Aorta (tissue), 5 donors: ENCODE data around the gene SHROOM3. TPM values are rescaled to one million over a fixed set of nuclear protein-coding genes. Genes with fewer than 3 reads are reported as not detected.
A peak's percentile ranks its signal among the peaks of the same experiment; 100 is the strongest.

Source experiments
- ATAC-seq: fragments of 200-7000 bp; cut with Tn5 transposase; one replicate; pipeline ENCODE4 v1.9.1; 2022; ENCODE audit warnings: moderate library complexity; ENCODE audit not compliant: low FRiP score
- DNase-seq, 2 donors: peaks; one replicate each; pipeline ENCODE4 v3.0.0-alpha.2; 2020
- H3K27ac ChIP-seq, 2 donors: one replicate each; pipeline ENCODE4 v1.5.1; 2013; ENCODE audit warnings: low read length in 2 of 2, mild to moderate bottlenecking in 2 of 2, moderate library complexity in 2 of 2, control low read depth in 1 of 2, inconsistent platforms in 1 of 2, low read depth in 1 of 2
- H3K27me3 ChIP-seq, 2 donors: one replicate each; pipeline ENCODE4 v1.6.1; 2013; ENCODE audit warnings: control low read depth in 1 of 2, low read length in 1 of 2, mild to moderate bottlenecking in 1 of 2, moderate library complexity in 1 of 2; ENCODE audit not compliant: insufficient read depth in 2 of 2, control insufficient read depth in 1 of 2
- H3K36me3 ChIP-seq, 2 donors: one replicate each; pipeline ENCODE4 v1.6.1; 2013; ENCODE audit warnings: control low read depth in 1 of 2, low read length in 1 of 2, mild to moderate bottlenecking in 1 of 2; ENCODE audit not compliant: insufficient read depth in 2 of 2, control insufficient read depth in 1 of 2
- H3K4me1 ChIP-seq, 2 donors: one replicate each; pipeline ENCODE4 v1.6.1; 2013; ENCODE audit warnings: low read length in 2 of 2, control low read depth in 1 of 2, mild to moderate bottlenecking in 1 of 2, moderate library complexity in 1 of 2; ENCODE audit not compliant: insufficient read depth in 2 of 2, control insufficient read depth in 1 of 2
- H3K4me3 ChIP-seq, 2 donors: one replicate each; pipeline ENCODE4 v1.5.1; 2013; ENCODE audit warnings: low read length in 2 of 2, control low read depth in 1 of 2, mild to moderate bottlenecking in 1 of 2
- H3K9me3 ChIP-seq: one replicate; pipeline ENCODE4 v1.6.1; 2013; ENCODE audit warnings: mild to moderate bottlenecking, low read length; ENCODE audit not compliant: control insufficient read depth
- WGBS, 2 donors: extraction: QIAGEN DNeasy Blood & Tissue Kit; methylation state at CpG; one replicate each; pipeline ENCODE4 v1.1.7; 2013; 5-methylcytosine and 5-hydroxymethylcytosine counted together
- intact Hi-C, 2 donors: fragments of 100-400 bp; cut with DNase I; formaldehyde crosslinking; loops; one replicate each; pipeline versions ENCODE4 v1.14.2 to v1.15.0; 2022
- polyA plus RNA-seq, 2 donors: library from polyadenylated mRNA; stranded (reverse); fragments of 200-250 nt; gene quantifications; one replicate each; pipeline ENCODE4 v1.2.3, GENCODE V29; 2013
- total RNA-seq, 2 donors: library from RNA; stranded (reverse); fragmentation: NEBNext Ultra II Directional; extraction: Animal tissue kit (Norgen Biotek cat#: 25700); gene quantifications; one replicate each; pipeline ENCODE4 v1.2.1, GENCODE V29; 2021
- donor health status: healthy with polysubstance abuse.
- donor health status: Bipolar disorder and iron deficiency.
- donor health status: DM: no; HTN: no; CAD: no.
- donor health status: DM: no; HTN: no; CAD: no.
- donor health status: DM: yes; HTN: yes; CAD: no.

SHROOM3 gene
- total and polyA plus RNA-seq, 4 donors: 14.1 to 173 (median 32.8) TPM

DNA sequence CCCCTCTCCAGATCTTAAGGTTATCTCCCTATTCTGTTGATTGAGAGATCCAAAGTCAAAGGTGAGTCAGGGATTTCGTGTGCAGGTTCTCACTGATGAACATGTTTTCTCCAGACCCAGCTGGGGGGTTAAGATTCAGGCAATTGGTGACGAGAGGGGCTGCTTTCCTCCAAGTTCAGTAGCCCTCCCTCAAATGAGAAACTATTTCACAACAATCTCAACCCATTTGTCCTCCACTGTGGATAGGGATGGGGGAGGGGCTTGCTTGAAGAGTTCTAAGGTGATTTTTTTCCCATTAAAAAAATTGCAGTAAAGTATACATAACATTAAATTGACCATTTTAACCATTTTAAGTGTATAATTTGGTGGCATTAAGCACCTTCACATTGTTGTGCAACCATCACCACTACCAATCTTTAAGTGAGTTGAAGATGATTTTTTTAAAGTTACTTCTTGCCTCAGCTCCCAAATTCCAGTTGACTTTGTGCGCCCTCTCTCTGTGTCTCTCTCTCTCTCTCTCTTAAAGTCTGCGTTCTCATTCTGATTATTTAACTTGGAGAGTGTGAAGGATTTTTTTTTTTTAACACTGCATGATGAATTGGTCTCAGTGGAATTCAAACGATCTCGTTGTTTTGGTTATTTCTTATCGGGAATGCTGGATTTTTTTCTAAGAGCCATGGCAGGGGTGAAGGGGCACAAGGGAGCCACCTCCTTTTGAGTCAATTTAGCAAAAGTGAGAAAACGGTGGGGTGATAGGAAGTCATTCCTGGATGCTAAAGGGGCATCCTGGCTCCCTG, 175.9 kb downstream of the SHROOM3 start:
- no peak overlapping the region for H3K4me3 ChIP-seq
- H3K27me3 ChIP-seq: no peaks in the 10 kb centered on the region
- no peaks in the 10 kb centered on the region for H3K9me3 ChIP-seq
- H3K36me3 ChIP-seq: no peaks in the 10 kb centered on the region
- peak overlapping the region; percentile 12 to 99 for H3K27ac ChIP-seq
- 9 to 12% methylated on average over 8 of the region's 8 CpGs for WGBS, 2 donors
- ATAC-seq (peak; percentile 83), DNase-seq (no peak)
- H3K4me1 ChIP-seq: peaks cover 15 to 37% of the 10 kb centered on the region in 2 donors
- intact Hi-C loops: loop anchor here (5.0 to 10.0 kb wide), 6 partner anchors 46 to 141 kb away; no protein-coding TSS in a partner anchor

GRCh38 chr4:76611616-76612207, 176.7 kb downstream of the SHROOM3 start:
- H3K9me3 ChIP-seq: no peaks in the 10 kb centered on the region
- DNase-seq (peak in 1 of 2 donors; percentile 58), ATAC-seq (peak; percentile 64)
- no peaks in the 10 kb centered on the region for H3K27me3 ChIP-seq
- peak overlapping the region; percentile 83 to 99 for H3K27ac ChIP-seq
- intact Hi-C loops: loop anchor here (5.0 to 10.0 kb wide), 6 partner anchors 46 to 141 kb away; no protein-coding TSS in a partner anchor
- H3K4me3 ChIP-seq: no peak overlapping the region
- peaks cover 15 to 37% of the 10 kb centered on the region in 2 donors for H3K4me1 ChIP-seq
- WGBS, 2 donors: 6 to 7% methylated on average over 6 of the region's 6 CpGs
- no peaks in the 10 kb centered on the region for H3K36me3 ChIP-seq

- peaks cover 13 to 32% of the 10 kb centered on the region in 2 donors for H3K4me1 ChIP-seq
- H3K27ac ChIP-seq: peak overlapping the region; percentile 30 to 77
- ATAC-seq: peak; percentile 44
Observed at GRCh38 chr4:76614589-76614988, 179.6 kb downstream of the SHROOM3 start.

DNA sequence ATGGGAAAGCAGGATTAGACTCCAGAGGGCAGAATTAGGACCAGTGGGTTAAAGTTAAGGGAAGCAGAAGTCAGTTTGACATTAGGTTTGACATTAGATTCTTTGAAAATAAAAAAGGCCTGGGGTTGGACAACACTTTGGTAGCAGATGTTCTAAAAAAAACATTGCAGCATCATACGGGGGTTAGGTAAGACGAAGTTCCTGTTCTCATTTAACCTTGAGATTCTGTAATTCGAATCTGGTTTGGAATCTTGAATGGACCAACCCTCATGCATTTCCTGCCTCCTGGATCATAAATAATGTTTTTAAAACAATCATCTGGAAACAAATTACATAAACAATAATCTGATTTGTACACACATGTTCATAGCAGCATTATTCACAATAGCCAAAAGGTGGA, 181.0 kb downstream of the SHROOM3 start:
- ATAC-seq (no peak), DNase-seq (no peak)
- Histone ChIP-seq H3K9me3 (no peaks in the 10 kb centered on the region), H3K4me3 (no peak overlapping the region), H3K27ac (no peak overlapping the region), H3K36me3 (no peaks in the 10 kb centered on the region), H3K27me3 (no peaks in the 10 kb centered on the region), H3K4me1 (peaks cover 9 to 24% of the 10 kb centered on the region in 2 donors)
- 66 to 70% methylated on average over 3 of the region's 3 CpGs for WGBS, 2 donors
- intact Hi-C loops: loop anchor here in 1 of 2 donors (10.0 kb wide), 2 partner anchors 101 to 119 kb away; no protein-coding TSS in a partner anchor

More at GRCh38 chr4:76614589-76614988, 179.6 kb downstream of the SHROOM3 start:
- intact Hi-C loops: loop anchor here (5.0 to 10.0 kb wide), 6 partner anchors 43 to 138 kb away; no protein-coding TSS in a partner anchor
- no peaks in the 10 kb centered on the region for H3K36me3 ChIP-seq
- no peaks in the 10 kb centered on the region for H3K27me3 ChIP-seq
- H3K4me3 ChIP-seq: no peak overlapping the region
- peak; percentile 73 to 80 for DNase-seq
- H3K9me3 ChIP-seq: no peaks in the 10 kb centered on the region

DNA sequence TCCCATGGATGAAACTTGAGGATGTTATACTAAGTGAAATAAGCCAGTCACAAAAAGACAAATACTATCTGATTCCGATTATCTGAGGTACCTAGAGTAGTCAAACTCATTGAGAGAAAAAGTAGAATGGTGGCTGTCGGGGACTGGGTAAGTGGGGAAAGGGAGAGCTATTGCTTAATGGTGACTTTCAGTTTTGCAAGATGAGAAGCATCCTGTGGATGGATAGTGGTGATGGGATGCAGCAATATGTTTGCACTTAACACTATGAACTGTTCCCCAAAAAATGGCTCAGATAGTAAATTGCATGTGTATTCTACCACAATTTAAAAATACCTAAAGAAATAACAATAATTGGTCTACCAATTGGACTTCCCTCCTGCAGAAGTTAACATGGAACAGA, 181.5 kb downstream of the SHROOM3 start:
- Histone ChIP-seq H3K4me1 (peaks cover 12 to 29% of the 10 kb centered on the region in 2 donors), H3K9me3 (no peaks in the 10 kb centered on the region), H3K27ac (no peak overlapping the region), H3K27me3 (no peaks in the 10 kb centered on the region), H3K36me3 (no peaks in the 10 kb centered on the region), H3K4me3 (no peak overlapping the region)
- WGBS, 2 donors: 94 to 100% methylated on average over 2 of the region's 2 CpGs
- no peak for ATAC-seq
- intact Hi-C loops: loop anchor here in 1 of 2 donors (10.0 kb wide), 2 partner anchors 102 to 118 kb away; no protein-coding TSS in a partner anchor
- DNase-seq: no peak

- Histone ChIP-seq H3K4me3 (no peak overlapping the region), H3K36me3 (no peaks in the 10 kb centered on the region), H3K27me3 (no peaks in the 10 kb centered on the region), H3K4me1 (peaks cover 3 to 16% of the 10 kb centered on the region in 2 donors), H3K27ac (peak overlapping the region; percentile 45 to 96), H3K9me3 (no peaks in the 10 kb centered on the region)
- DNase-seq (no peak), ATAC-seq (no peak)
- intact Hi-C loops: no loop called here
- 56 to 67% methylated on average over 4 of the region's 4 CpGs for WGBS, 2 donors
Observed at GRCh38 chr4:76620723-76621468, 185.9 kb downstream of the SHROOM3 start.

- no peaks in the 10 kb centered on the region for H3K9me3 ChIP-seq
- intact Hi-C loops: no loop called here
- H3K4me1 ChIP-seq: peaks cover 3 to 16% of the 10 kb centered on the region in 2 donors
- WGBS, 2 donors: 12 to 15% methylated on average over 4 of the region's 4 CpGs
- no peak overlapping the region for H3K4me3 ChIP-seq
- H3K36me3 ChIP-seq: no peaks in the 10 kb centered on the region
- DNase-seq: no peak
- no peak for ATAC-seq
- H3K27ac ChIP-seq: peak overlapping the region; percentile 28 to 96
- no peaks in the 10 kb centered on the region for H3K27me3 ChIP-seq
Observed at GRCh38 chr4:76622126-76622525, 187.1 kb downstream of the SHROOM3 start.

- no peak overlapping the region for H3K4me3 ChIP-seq
- no peaks in the 10 kb centered on the region for H3K27me3 ChIP-seq
- WGBS, 2 donors: 33 to 40% methylated on average over 1 of the region's 1 CpG
- intact Hi-C loops: no loop called here
- DNase-seq (no peak), ATAC-seq (no peak)
- no peaks in the 10 kb centered on the region for H3K36me3 ChIP-seq
- H3K9me3 ChIP-seq: no peaks in the 10 kb centered on the region
- H3K4me1 ChIP-seq: peaks cover 3 to 16% of the 10 kb centered on the region in 2 donors
- peak overlapping the region; percentile 67 to 96 for H3K27ac ChIP-seq
Observed at GRCh38 chr4:76622717-76623116, 187.7 kb downstream of the SHROOM3 start.
